ENCODE data around the gene HOXD12.

HOXD12 gene

DNA sequence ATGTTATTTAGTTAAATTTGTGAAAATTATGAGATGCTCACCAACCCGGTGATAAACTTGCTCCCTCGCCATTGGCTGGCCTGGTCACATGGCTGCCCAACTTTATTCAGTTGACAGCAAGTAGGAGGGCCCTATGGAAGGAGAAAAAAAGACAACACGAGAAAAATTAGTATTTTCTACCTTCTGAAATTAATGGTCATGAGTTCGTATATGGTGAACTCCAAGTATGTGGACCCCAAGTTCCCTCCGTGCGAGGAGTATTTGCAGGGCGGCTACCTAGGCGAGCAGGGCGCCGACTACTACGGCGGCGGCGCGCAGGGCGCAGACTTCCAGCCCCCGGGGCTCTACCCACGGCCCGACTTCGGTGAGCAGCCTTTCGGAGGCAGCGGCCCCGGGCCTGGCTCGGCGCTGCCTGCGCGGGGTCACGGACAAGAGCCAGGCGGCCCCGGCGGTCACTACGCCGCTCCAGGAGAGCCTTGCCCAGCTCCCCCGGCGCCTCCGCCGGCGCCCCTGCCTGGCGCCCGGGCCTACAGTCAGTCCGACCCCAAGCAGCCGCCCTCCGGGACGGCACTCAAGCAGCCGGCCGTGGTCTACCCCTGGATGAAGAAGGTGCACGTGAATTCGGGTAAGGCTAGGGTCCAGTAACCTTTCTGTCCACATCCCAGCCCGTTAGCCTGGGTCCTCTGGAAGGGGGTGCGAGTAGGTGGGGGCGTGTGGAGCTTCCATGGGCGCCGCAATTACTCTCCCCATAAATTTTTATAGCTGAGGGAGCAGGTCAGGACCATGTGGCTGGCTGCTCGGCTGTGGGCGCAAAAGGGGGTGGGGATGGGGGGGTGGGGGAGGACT lies 52.1 kb downstream of the HOXD12 start, which contains the start of gene HOXD4:
HOXD4 (plus strand) TSS at position 109 of the 846 bp plus-strand sequence; CDS start at position 193, 84 bp downstream.
- DNase-seq = no peak

All from OCI-M1 (cell line).